Spleen (tissue), 7 donors: Measurements from ENCODE around the gene RAP2A.

Source experiments
- POLR2A ChIP-seq, 3 donors: fragments of 450-650 bp; IDR thresholded peaks; one replicate each; pipeline ENCODE4 v1.5.1; 2017; ENCODE audit warnings: antibody characterized with exemption in 3 of 3, mild to moderate bottlenecking in 1 of 3
- POLR2AphosphoS5 ChIP-seq, 3 donors: sonication (generic); formaldehyde crosslinking; IDR thresholded peaks; one replicate each; pipeline ENCODE4 v1.5.1; 2017; ENCODE audit warnings: antibody characterized with exemption in 3 of 3
- TF ChIP-seq, protein P1 (sequence below), 11 experiments: fragments of 200-600 bp in 7 of 11; fragments of 450-650 bp in 4 of 11; sonication (generic) in 4 of 11; IDR thresholded peaks in 8 of 11; conservative IDR thresholded peaks in 3 of 11; 1 replicate in 7 of 11; 2 replicates in 4 of 11; pipeline versions ENCODE4 v1.4.0 to v1.8.0; 2016 to 2021; ENCODE audit warnings: antibody characterized with exemption in 11 of 11, inconsistent platforms in 4 of 11, mild to moderate bottlenecking in 1 of 11
- donor health status: DM: no; HTN: no; CAD: no; lungs with moderate emphysema.
- donor health status: DM: no; HTN: no; CAD: no.
- donor health status: DM: no; HTN: no; CAD: no.

DNA sequence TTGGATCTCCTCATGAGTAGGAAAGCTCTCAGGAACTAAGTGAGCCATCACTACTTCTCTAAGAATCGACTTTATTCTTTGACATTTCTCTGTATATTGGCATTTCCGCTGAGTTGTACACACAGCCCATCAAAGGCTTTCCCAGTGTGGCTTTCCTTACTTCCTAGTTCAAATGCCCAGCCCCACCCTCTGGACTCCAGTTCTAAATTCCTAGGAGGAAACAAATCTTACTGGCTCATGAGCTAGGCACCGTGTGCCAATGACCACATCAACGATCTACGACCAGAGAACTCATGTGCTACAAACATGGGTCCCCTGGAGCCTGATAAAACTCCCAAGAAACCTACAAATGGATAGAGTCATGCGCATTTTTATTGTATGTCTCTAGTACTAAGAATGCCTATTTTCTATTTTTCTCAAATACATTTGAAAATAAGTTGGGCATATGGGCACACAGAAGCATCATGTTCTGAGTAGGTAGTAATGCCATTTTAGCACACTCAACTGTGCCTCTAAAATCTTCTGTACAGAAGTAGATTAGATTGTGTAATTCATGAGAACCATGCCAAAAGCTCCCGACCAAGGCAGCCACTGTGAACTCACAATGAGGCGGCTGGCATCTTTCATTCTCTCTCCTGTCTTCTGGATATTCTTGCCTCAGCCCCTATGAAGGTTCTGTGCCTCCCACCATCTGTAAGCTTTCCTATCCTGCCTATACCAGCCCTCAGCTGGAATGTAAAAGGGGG, 10.5 kb upstream of the RAP2A start:
- TF ChIP-seq, protein P1, sequence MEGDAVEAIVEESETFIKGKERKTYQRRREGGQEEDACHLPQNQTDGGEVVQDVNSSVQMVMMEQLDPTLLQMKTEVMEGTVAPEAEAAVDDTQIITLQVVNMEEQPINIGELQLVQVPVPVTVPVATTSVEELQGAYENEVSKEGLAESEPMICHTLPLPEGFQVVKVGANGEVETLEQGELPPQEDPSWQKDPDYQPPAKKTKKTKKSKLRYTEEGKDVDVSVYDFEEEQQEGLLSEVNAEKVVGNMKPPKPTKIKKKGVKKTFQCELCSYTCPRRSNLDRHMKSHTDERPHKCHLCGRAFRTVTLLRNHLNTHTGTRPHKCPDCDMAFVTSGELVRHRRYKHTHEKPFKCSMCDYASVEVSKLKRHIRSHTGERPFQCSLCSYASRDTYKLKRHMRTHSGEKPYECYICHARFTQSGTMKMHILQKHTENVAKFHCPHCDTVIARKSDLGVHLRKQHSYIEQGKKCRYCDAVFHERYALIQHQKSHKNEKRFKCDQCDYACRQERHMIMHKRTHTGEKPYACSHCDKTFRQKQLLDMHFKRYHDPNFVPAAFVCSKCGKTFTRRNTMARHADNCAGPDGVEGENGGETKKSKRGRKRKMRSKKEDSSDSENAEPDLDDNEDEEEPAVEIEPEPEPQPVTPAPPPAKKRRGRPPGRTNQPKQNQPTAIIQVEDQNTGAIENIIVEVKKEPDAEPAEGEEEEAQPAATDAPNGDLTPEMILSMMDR (IDR thresholded peaks at IDR 0.05 in 8 of 11, conservative IDR thresholded peaks at IDR 0.05 in 3 of 11), result no peak
- TF ChIP-seq POLR2AphosphoS5 (IDR thresholded peaks at IDR 0.05), result no peak
- TF ChIP-seq POLR2A (IDR thresholded peaks at IDR 0.05), result no peak
